NT2/D1 (cell line): ENCODE measurements around the gene BRPF1.

Source experiments
- SUZ12 ChIP-seq: IDR thresholded peaks from 2 replicates; pipeline ENCODE4 v1.6.1; 2011; ENCODE audit not compliant: insufficient read length, insufficient read depth; ENCODE audit errors: extremely low read depth
- YY1 ChIP-seq: IDR thresholded peaks from 2 replicates; pipeline ENCODE4 v1.6.1; 2011; ENCODE audit not compliant: insufficient read length, insufficient read depth
- ZNF274 ChIP-seq: IDR thresholded peaks from 2 replicates; pipeline ENCODE4 v1.6.1; 2011; ENCODE audit warnings: mild to moderate bottlenecking, low read depth, low read length

GRCh38 chr3:9779075-9779593 is 47.6 kb downstream of the BRPF1 start:
- TF ChIP-seq ZNF274 (no peak), YY1 (no peak), SUZ12 (no peak)
